Erythroblast (primary cell): ENCODE results near the gene SLC35A3.

Experiments used
- GATA1 ChIP-seq: IDR thresholded peaks from 2 replicates; pipeline ENCODE4 v1.6.1; 2011; ENCODE audit warnings: low read depth, mild to moderate bottlenecking, control low read depth, low read length, moderate library complexity
- POLR2A ChIP-seq: IDR thresholded peaks from 2 replicates; pipeline ENCODE4 v1.6.1; 2011; ENCODE audit warnings: mild to moderate bottlenecking, low read length

GRCh38 chr1:99975529-99975928 lies 5.7 kb downstream of the SLC35A3 start:
- TF ChIP-seq POLR2A (no peak), GATA1 (no peak)
